GM08714 (cell line): Measurements from ENCODE around the gene NME5.

ENCODE experiments used
- H3K4me3 ChIP-seq: fragments of 200-500 bp; sonication (Bioruptor generic); 2 replicates; pipeline ENCODE4 v1.5.1; 2014; ENCODE audit warnings: mild to moderate bottlenecking, low read length, inconsistent platforms
- ZNF274 ChIP-seq: IDR thresholded peaks from 2 replicates; pipeline ENCODE4 v1.6.1; 2012; ENCODE audit warnings: mild to moderate bottlenecking, low read depth, low read length

NME5 gene

DNA sequence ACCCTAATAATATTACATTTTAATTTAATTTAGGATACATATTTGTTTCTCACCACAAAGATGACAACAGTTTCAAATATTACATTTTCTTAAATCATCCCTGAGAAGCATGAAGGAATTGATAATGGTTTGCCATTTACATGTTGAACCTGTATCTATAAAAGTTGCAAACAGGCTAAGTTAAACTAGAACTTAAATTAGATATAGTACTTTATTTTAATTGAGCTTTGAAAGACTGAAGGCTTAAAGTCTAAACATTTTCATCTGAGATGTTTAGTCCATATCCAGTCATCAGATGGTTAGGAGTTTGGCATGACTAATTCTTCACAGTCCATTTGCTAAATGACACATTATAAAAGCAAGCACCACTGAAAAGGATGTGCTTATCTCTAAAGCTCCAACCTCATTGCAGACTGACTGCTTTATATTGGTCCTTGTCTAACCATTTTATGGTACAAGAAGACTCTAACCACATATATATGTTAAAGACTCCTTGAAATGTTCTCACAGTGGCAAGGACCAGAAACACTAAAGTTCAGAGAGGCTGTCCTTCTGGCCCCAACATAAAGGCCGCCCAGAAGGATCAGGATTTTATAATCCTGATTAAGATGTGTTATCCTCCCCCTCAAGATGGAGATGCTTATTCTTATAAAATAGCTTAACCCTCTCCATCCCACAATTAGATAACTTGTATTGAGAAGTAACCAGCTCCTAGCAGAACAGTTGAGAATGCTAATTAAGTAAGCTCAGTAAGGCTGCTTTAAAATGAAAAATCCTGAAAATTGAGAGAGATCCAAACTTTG is 29.6 kb downstream of the NME5 start:
- H3K4me3 ChIP-seq, result no peak overlapping the region
- TF ChIP-seq ZNF274, result no peak

DNA sequence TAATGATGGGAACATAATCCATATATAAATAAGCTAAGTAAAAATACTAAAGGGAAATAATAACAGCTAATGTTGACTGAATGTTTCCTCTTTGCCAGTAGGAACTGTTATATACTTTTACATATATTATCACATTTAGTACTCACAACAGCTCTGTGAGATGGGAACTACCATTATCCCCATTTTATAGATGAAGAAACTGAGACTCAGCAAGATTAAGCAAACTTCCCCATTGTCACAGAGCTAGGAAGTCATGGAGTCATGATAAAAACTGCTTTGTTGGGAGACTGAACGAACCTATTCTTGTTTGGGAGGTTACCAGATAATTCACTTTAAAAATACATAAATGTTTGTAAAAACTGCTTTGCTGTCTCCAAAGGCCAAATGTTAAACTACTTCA is 32.0 kb downstream of the NME5 start:
- H3K4me3 ChIP-seq, result no peak overlapping the region
- no peak for TF ChIP-seq ZNF274

DNA sequence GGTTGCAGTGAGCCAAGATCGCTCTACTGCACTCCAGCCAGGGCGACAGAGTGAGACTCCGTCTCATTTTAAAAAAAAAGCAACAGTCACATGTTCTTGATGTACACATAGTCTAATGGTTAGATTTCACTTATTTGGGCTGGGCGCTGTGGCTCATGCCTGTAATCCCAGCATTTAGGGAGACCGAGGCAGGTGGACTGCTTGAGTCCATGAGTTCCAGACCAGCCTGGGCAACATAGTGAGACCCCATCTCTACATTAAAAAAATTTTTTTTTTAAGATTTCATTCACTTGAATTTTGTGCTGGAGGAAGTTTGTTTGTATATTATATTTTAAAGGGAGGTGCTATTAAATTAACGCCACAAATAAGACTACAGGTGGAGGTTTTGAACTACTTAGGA is 33.5 kb downstream of the NME5 start:
- TF ChIP-seq ZNF274, result no peak
- no peak overlapping the region for H3K4me3 ChIP-seq

DNA sequence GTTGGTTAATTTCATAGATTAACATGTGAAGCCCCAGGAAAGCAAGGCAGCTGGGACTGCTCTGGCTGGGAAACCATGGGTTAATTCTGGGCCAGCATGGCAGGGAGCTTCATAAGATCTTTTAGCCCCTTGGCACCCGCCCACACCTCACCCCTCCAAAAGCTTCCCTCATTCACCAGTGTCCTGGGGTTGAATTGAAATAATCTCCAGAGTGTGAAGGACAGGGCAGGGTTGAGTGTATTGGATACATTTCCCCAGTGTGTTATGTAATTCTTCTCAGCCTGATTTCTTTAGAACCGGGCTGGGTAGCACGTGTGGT is 36.0 kb downstream of the NME5 start:
- no peak overlapping the region for H3K4me3 ChIP-seq
- no peak for TF ChIP-seq ZNF274

DNA sequence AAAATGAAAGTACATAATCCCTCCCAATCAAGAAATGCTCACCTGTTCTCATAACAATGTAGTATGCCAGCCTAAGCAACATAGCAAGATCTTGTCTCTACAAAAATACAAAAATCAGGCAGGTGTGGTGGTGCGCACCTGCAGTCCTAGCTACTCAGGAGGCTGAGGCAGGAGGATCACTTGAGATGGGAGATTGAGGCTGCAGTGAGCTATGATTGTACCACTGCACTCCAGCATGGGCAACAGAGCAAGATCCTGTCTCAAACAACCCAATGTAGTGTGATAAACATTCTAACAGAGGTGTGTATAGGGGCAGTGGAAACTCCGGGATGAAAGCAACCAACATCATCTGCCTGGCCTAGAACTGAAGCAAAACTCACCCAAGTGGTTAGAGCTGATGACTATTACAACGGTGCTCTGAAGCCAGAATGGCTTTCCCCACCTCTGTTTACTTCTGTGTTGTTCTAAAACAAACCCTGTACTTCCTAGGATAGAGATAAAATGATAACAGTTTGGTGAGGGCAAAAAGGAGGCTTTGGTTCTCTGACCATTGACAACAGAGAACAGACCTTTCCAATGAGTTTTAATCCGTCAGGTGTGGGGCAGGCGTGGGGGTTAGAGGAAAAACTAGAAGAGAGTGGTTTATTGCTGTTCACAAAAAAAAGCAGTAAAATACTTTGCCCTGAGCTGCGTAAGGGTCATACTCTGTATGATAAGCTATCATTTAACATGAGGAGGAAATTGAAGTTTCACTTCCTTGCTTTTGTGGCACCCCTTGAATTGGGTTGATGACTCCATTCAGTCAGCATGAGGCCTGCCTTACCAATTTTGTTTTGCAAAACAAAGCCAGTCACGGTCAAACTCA is 36.5 kb downstream of the NME5 start:
- H3K4me3 ChIP-seq, result no peak overlapping the region
- no peak for TF ChIP-seq ZNF274

DNA sequence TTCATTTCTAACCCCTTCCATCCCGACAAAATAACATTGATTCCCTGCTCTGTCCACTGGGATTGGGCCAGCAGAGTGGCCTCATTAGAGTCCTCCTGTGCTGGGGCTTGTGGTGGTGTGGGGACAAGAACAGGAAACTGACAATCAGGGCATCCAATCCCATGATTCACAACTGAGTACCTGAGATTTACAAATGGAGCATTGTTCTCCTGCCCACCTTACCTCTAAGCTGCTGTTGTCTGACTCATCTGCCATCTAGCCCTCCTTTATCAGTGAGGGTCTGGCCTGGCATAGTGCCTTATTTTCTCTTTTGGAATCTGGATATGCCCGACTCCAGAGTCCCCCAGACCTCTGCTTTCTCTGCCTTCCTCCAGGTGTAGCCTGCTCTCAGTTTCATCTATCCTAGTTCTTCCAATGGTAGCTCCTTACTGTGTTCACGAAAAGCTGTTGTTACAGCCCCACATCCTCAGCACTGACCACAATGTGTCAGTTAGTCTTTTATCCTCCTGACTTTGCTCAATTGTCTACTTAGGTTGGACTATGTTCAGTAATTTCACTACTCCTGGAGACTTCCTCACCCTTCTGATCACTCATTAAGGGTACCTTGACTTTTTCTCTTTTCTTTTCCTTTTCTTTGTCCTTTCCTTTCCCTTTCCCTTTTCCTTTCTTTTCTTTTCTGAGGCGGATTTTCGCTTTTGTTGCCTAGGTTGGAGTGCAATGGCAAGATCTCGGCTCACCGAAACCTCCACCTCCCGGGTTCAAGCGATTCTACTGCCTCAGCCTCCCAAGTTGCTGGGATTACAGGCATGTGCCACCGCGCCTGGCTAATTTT is 42.0 kb downstream of the NME5 start:
- TF ChIP-seq ZNF274, result no peak
- H3K4me3 ChIP-seq, result no peak overlapping the region

DNA sequence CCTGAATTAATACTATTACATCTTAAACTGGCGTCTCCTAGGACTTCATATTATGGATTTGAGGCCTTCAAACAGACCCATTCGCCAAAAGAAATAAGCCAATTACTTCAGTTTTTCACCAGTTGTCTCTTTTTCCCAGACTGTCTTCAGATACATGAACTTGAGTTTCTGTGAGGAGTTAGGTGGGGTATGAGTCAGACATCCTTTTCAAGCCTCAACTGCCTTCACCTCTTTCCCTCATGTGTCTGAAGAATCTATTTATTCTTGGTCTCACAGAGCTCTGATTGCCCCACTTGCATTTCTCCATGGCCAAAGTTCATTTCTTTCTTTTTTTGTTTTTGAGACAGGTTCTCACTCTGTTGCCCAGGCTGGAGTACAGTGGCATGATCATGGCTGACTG is 42.9 kb downstream of the NME5 start:
- TF ChIP-seq ZNF274, result no peak
- H3K4me3 ChIP-seq, result no peak overlapping the region

DNA sequence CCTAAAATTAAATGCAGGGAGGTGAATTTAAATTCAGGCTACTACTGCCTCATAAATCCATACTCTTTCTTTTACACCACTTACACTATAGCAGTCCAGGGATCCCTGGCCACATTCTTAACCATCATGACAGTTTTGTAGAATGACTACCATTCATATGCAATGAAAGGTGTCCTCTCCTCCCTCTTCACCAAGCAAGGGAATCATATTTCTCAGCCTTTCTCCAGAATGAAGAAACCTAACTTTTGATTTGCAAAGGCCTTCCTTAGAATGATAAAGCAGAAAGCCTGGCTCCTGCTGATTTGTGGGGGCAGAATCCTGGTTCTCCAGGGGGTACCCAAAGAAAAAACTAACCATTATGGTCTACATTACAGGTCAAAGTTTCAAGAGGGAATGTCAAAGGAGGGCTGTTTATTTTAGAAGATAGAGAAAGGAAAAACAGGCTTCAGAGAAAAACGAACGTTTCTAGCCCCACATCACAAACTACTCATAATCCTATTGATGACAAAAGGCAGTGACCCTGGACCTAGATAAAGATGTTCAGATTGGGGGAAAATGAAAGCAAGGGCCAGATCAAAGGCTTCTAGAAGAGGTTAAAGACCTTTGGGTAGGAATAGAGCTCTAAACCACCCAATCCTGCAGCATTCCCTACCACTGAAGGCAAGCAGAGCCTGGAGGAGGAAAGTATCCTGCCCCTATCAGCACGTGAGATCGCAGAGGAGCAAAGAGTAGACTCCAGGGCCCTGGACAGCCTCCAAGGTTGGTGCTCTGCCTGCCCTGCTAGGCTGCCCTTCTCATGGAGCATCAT is 43.9 kb downstream of the NME5 start:
- no peak overlapping the region for H3K4me3 ChIP-seq
- TF ChIP-seq ZNF274, result no peak

DNA sequence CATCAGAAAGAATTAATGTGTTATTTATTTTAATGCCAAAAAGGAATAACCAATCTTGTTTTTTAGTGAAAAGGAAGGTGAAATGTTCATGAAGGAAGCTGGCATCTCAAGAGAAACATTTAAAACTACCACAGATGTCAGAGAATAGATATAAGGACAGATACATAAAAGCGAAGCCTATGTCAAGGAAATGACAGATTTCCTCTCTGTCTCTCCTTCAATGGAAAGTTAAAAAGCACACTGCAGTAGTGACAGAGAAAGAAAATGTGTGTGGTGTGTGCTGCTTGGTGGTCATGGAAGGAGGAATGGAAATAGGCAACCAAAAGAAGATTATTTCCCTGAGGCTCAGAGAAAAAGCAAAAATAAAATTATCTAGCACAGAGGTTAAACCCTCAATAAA is 46.2 kb downstream of the NME5 start:
- no peak overlapping the region for H3K4me3 ChIP-seq
- no peak for TF ChIP-seq ZNF274

DNA sequence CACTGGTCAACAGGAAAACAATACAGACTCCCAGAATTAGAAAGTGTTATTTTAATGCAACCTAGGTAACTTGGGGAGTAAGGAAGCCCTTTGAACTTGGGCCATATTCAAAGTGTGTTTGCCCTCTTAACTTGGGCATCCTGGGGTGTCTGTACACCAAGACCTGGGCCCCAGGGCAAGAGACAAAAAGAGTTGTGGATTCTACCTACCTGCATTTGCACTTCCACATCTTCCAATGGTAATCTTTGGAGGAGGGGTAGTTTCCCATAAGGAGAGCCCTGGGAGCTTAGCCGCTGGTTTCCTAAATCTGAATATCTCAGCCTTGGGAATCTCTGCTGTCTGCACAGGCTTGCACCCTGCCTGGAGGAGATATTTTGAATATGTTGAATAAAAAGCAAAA is 46.9 kb downstream of the NME5 start:
- no peak for TF ChIP-seq ZNF274
- H3K4me3 ChIP-seq, result no peak overlapping the region

DNA sequence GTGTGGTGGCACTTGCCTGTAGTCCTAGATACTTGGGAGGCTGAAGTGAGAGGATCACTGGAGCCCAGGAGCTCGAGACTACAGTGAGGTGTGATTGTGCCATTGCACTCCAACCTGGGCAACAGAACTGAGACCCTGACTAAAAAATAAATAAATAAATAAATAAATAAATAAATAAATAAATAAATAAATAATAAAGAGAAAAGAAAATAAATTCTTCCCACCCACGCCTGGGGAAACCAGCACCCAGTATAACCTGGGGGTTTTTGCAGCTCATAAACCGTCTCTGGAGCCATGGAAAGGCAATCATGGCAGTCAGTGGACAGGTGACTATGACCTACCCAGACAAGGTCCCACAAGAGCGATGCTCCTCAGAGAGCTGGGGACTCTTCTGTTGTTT is 47.5 kb downstream of the NME5 start:
- no peak for TF ChIP-seq ZNF274
- no peak overlapping the region for H3K4me3 ChIP-seq

DNA sequence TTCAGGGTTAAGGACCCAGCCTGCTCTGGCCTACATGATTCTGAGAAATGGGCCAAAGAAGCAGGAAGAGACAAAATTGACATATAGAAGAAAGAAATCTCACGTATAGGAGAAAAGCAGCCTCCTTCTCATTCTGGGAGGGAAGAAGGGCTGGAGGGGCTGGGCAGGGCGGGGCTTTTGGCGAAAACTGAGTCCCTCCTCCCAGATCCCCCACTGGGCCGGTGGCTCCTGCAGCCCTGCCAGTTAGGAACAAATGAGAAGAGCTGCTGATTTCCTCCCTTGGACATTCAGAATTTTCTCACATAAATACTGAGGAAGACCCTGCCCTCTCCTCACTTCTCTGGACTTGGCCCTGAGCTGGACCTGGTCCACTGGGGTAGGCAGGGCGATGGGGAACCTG is 55.5 kb downstream of the NME5 start, which contains the start of gene WNT8A:
TSS of gene WNT8A (plus strand) at position 332 of the 400 bp plus-strand sequence. CDS start 95 bp downstream, outside the sequence.
- no peak within 1 kb of the TSS for H3K4me3 ChIP-seq
- TF ChIP-seq ZNF274, result no peak

DNA sequence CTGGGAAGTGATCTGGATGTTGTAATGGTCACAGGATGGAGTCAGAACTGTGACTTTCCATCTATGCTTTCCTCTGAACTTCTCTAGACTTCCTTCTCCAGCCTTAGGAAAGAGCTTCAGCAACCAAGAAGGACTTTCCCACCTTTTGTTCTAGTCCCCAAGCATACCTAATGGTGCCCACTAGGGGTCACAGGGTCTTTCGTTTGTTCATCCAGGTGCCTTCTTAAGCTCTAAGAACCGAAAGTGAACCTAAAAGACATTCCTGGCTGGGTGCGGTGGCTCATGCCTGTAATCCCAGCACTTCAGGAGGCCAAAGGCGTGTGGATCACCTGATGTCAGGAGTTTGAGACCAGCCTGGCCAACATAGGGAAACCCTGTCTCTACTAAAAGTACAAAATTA is 57.2 kb downstream of the NME5 start:
- H3K4me3 ChIP-seq, result no peak overlapping the region
- TF ChIP-seq ZNF274, result no peak
